Measurements from ENCODE around the gene BOLL.
A peak's percentile ranks its signal among the peaks of the same experiment; 100 is the strongest.
"Not testable (repeated sequence)": the region's sequence is repeated elsewhere in the genome, so short reads cannot be mapped to it uniquely, and the experiment has no call there.

Gene BOLL

DNA sequence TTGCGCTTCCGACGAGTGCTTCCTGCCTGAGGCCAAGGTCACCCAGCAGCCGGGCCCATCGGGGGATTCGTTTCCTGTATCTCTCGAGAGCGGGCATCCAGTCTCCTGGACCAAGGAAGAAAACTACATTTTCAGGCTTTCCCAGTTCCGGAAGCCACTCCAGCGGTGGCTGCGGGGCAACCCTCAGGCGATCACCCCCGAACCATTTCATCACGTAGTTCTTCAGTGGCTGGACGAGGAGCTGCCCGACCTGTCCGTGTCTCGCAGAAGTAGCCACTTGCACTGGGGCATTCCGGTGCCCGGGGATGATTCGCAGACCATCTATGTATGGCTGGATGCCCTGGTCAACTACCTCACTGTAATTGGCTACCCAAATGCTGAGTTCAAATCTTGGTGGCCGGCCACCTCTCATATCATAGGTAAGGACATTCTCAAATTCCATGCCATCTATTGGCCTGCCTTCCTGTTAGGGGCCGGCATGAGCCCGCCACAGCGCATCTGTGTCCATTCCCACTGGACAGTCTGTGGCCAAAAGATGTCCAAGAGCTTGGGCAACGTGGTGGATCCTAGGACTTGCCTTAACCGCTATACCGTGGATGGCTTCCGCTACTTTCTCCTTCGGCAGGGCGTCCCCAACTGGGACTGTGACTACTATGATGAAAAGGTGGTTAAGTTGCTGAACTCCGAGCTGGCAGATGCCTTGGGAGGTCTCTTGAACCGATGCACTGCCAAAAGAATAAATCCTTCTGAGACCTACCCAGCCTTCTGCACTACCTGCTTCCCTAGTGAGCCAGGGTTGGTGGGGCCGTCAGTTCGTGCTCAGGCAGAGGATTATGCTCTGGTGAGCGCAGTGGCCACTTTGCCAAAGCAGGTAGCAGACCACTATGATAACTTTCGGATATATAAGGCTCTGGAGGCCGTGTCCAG lies 78.9 kb downstream of the BOLL start:
- DNase-seq: no peak

DNA sequence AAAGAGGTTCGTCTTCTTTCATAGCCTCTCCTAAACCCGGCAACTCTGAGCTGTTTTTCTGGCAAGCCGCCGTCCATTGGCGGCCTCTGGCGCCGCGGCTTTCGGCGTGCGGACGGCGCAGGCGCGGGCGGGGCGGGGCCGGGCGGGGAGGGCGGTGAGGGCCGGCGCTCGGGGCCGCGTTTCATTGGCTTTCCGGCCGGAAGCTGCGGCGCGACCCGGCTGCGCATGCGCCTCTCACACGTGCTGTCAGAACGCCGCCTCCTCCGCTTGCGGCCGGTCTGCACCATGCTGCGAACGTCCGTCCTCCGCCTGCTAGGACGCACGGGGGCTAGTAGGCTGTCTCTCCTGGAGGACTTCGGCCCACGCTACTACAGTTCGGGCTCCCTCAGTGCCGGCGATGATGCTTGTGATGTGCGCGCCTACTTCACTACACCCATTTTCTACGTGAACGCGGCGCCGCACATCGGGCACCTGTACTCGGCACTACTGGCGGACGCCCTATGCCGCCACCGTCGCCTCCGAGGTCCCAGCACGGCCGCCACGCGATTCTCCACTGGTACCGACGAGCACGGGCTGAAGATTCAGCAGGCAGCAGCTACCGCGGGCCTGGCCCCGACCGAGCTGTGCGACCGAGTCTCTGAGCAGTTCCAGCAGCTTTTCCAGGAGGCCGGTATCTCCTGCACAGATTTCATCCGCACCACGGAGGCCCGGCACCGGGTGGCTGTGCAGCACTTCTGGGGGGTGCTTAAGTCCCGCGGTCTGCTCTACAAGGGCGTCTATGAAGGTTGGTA lies 79.8 kb downstream of the BOLL start, which contains the start of gene MARS2:
Gene MARS2 (plus strand): TSS at position 249 of the 791 bp plus-strand sequence. CDS start 37 bp downstream, at position 286.
- peak; percentile 84 to 94 (median 91) for DNase-seq

DNA sequence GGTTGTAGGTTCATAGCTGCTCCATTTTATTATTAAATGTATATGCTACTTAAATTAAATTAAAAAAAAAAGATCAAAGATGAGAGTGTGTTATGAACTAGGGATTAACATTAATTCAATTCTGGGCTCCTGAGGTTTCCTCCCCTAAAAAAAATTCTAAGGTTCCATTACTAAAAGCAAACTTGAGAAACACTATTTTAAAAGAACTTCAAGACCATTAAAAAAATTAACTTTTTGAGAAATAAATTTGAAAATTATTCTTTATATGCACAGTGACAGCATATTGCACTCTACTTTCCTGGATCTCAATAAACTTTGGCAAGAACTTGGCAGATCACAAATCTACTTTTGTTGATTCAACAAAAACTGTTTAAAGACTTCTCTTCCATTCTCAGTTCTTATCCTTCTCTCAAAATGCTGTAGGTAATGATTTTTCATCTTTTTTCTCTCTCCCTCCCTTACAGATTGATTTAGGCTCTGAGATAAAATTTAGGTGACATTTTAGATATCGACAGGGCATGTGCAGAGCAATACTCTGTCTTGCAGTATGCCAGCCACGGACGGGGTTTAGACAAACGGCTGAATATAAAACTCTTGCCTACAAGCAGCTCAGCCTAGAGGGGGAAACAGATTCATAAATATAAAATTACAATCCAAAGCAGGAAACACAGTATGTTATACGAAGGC lies 80.5 kb downstream of the BOLL start:
- DNase-seq: no peak

GRCh38 chr2:197700960-197701359 lies 84.2 kb downstream of the BOLL start:
- DNase-seq: no peak

DNA sequence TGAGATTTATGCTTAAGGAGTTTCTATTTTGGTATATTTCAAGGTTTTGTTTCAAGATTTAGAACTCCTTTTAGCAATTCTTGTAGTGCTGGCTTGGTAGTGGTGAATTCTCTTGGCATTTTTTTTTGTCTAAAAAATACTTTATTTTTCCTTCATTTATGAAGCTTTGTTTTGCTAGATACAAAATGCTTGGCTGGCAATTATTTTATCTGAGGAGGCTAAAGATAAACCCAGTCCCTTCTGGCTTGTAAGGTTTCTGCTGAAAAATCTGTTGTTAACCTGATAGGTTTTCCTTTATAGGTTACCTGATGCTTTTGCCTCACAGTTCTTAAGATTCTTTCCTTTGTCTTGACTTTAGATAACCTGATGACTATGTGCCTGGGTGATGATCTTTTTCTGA lies 85.4 kb downstream of the BOLL start:
- DNase-seq: not testable (repeated sequence)

- DNase-seq: not testable (repeated sequence)
Observed at GRCh38 chr2:197696571-197696970, 88.5 kb downstream of the BOLL start.

GRCh38 chr2:197695971-197696370 lies 89.1 kb downstream of the BOLL start:
- not testable (repeated sequence) for DNase-seq

DNA sequence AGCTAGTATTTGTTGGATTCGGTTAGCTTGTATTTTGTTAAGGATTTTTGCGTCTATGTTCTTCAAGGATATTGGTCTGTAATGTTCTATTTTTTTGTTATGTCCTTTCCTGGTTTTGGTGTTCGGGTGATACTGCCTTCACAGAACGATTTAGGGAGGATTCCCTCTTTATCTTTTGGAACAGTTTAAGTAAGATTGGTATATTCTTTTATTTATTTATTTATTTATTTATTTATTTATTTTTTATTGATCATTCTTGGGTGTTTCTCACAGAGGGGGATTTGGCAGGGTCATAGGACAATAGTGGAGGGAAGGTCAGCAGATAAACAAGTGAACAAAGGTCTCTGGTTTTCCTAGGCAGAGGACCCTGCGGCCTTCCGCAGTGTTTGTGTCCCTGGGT lies 89.9 kb downstream of the BOLL start:
- not testable (repeated sequence) for DNase-seq

- DNase-seq: no peak
Observed at GRCh38 chr2:197677483-197677882, 107.6 kb downstream of the BOLL start.

- no peak for DNase-seq
Observed at GRCh38 chr2:197677056-197677455, 108.1 kb downstream of the BOLL start.

Measured in NCI-H1417 (cell line).